ENCODE measurements around the gene RNF19B.

RNF19B gene

DNA sequence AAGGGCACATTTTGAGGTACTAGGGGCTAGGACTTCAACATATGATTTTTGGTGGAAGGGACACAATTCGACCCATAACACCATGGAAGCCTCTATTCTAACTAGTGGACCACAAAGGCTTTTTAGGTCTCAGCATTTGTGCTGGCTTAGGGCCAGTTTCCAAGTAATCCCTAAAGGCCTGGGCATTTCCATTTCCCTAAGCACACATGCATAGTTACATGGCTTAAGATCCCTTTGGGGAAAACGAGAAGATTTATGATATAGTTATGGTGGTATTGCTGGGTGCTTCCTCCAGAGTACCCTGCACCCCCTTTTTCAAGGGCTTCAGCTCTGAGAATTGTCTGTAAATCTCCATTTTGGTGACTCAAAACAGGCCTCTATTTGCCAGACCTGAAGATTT is 35.2 kb downstream of the RNF19B start:
- H3K36me3 ChIP-seq (replicated peaks; ENCODE audit: insufficient read depth, low read length), result no peaks in the 10 kb centered on the region
- H3K9ac ChIP-seq (ENCODE audit: low read length), result no peak overlapping the region
- no peaks in the 10 kb centered on the region for H4K20me1 ChIP-seq (ENCODE audit: insufficient read depth, low read length)
- H2AFZ ChIP-seq (ENCODE audit: low read length), result no peak overlapping the region
- no peaks in the 10 kb centered on the region for H3K79me2 ChIP-seq (ENCODE audit: low read length)
- H3K27me3 ChIP-seq (replicated peaks; ENCODE audit: insufficient read depth, low read length), result peaks cover 12% of the 10 kb centered on the region
- no peaks in the 10 kb centered on the region for H3F3A ChIP-seq (ENCODE audit: insufficient read depth, low read length)
- no peaks in the 10 kb centered on the region for H3K9me2 ChIP-seq (replicated peaks; ENCODE audit: insufficient read depth, low read length)
- no peak overlapping the region for H3K4me3 ChIP-seq (ENCODE audit: low read length)
- TF ChIP-seq EZH2 (optimal IDR thresholded peaks at IDR 0.05; ENCODE audit: low read depth, low read length) (no peak), EZH2phosphoT487 (IDR thresholded peaks at IDR 0.05; ENCODE audit: low read length) (no peak)
- TF ChIP-seq, protein P1, sequence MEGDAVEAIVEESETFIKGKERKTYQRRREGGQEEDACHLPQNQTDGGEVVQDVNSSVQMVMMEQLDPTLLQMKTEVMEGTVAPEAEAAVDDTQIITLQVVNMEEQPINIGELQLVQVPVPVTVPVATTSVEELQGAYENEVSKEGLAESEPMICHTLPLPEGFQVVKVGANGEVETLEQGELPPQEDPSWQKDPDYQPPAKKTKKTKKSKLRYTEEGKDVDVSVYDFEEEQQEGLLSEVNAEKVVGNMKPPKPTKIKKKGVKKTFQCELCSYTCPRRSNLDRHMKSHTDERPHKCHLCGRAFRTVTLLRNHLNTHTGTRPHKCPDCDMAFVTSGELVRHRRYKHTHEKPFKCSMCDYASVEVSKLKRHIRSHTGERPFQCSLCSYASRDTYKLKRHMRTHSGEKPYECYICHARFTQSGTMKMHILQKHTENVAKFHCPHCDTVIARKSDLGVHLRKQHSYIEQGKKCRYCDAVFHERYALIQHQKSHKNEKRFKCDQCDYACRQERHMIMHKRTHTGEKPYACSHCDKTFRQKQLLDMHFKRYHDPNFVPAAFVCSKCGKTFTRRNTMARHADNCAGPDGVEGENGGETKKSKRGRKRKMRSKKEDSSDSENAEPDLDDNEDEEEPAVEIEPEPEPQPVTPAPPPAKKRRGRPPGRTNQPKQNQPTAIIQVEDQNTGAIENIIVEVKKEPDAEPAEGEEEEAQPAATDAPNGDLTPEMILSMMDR (IDR thresholded peaks at IDR 0.05; ENCODE audit: low read length), result no peak
- DNase-seq, result no peak
- no peaks in the 10 kb centered on the region for H3K4me1 ChIP-seq (ENCODE audit: low read length)
- no peak overlapping the region for H3K4me2 ChIP-seq (ENCODE audit: low read depth, low read length)
- H3K9me3 ChIP-seq (replicated peaks; ENCODE audit: insufficient read depth, low read length), result no peaks in the 10 kb centered on the region
- no peak overlapping the region for H3K27ac ChIP-seq (ENCODE audit: low read length)

DNA sequence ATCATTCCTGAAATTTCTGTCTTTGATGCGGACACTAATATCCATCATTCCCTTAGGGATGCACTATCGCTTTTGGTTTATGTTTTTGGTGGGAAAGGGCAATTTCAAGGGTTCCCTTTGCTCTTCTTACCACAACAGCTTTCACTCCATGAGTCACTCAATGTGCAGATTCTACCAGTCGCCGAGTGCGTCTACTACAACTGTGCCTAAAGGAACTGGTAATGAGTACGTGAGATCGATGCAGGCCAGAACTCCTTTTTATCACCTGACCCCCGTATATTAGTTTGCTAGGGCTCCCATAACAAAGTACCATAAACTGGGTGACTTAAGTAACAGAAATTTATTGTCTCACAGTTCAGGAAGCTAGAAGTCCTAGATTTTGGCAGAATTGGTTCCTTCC is 35.9 kb downstream of the RNF19B start:
- H3F3A ChIP-seq (ENCODE audit: insufficient read depth, low read length), result no peaks in the 10 kb centered on the region
- no peaks in the 10 kb centered on the region for H3K4me1 ChIP-seq (ENCODE audit: low read length)
- H3K36me3 ChIP-seq (replicated peaks; ENCODE audit: insufficient read depth, low read length), result no peaks in the 10 kb centered on the region
- no peak overlapping the region for H3K27ac ChIP-seq (ENCODE audit: low read length)
- no peak overlapping the region for H3K9ac ChIP-seq (ENCODE audit: low read length)
- H3K9me3 ChIP-seq (replicated peaks; ENCODE audit: insufficient read depth, low read length), result no peaks in the 10 kb centered on the region
- H3K9me2 ChIP-seq (replicated peaks; ENCODE audit: insufficient read depth, low read length), result no peaks in the 10 kb centered on the region
- H2AFZ ChIP-seq (ENCODE audit: low read length), result no peak overlapping the region
- peaks cover 12% of the 10 kb centered on the region for H3K27me3 ChIP-seq (replicated peaks; ENCODE audit: insufficient read depth, low read length)
- TF ChIP-seq EZH2 (optimal IDR thresholded peaks at IDR 0.05; ENCODE audit: low read depth, low read length) (no peak), EZH2phosphoT487 (IDR thresholded peaks at IDR 0.05; ENCODE audit: low read length) (no peak)
- TF ChIP-seq, protein P1 (IDR thresholded peaks at IDR 0.05; ENCODE audit: low read length), result no peak
- H3K79me2 ChIP-seq (ENCODE audit: low read length), result no peaks in the 10 kb centered on the region
- no peaks in the 10 kb centered on the region for H4K20me1 ChIP-seq (ENCODE audit: insufficient read depth, low read length)
- no peak overlapping the region for H3K4me2 ChIP-seq (ENCODE audit: low read depth, low read length)
- H3K4me3 ChIP-seq (ENCODE audit: low read length), result no peak overlapping the region
- no peak for DNase-seq

DNA sequence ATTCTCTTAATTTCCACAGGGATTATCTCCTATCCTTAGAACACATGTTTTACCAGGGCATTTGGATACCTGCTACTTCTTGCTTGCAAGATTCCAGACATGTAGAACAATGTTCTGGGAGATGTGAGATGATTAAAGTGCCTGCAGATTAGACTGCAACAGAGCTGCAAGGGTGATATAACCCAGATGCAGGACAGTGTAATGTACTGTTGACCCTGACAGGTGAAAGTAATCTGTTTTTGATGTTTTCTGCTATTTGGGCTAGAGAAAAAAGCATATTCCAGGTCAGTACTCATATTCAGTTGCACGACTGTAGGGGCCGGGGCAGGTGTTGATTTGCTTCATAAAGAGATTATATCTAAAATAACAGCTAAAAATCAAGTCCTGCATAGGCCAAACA is 36.3 kb downstream of the RNF19B start:
- no peaks in the 10 kb centered on the region for H3K36me3 ChIP-seq (replicated peaks; ENCODE audit: insufficient read depth, low read length)
- no peaks in the 10 kb centered on the region for H3K79me2 ChIP-seq (ENCODE audit: low read length)
- H3F3A ChIP-seq (ENCODE audit: insufficient read depth, low read length), result no peaks in the 10 kb centered on the region
- H3K4me1 ChIP-seq (ENCODE audit: low read length), result no peaks in the 10 kb centered on the region
- DNase-seq, result no peak
- peaks cover 12% of the 10 kb centered on the region for H3K27me3 ChIP-seq (replicated peaks; ENCODE audit: insufficient read depth, low read length)
- TF ChIP-seq EZH2phosphoT487 (IDR thresholded peaks at IDR 0.05; ENCODE audit: low read length), result no peak
- TF ChIP-seq, protein P1 (IDR thresholded peaks at IDR 0.05; ENCODE audit: low read length), result no peak
- no peak for TF ChIP-seq EZH2 (optimal IDR thresholded peaks at IDR 0.05; ENCODE audit: low read depth, low read length)
- H3K9me2 ChIP-seq (replicated peaks; ENCODE audit: insufficient read depth, low read length), result no peaks in the 10 kb centered on the region
- H3K9ac ChIP-seq (ENCODE audit: low read length), result no peak overlapping the region
- H3K4me2 ChIP-seq (ENCODE audit: low read depth, low read length), result no peak overlapping the region
- no peak overlapping the region for H3K4me3 ChIP-seq (ENCODE audit: low read length)
- H4K20me1 ChIP-seq (ENCODE audit: insufficient read depth, low read length), result no peaks in the 10 kb centered on the region
- no peak overlapping the region for H2AFZ ChIP-seq (ENCODE audit: low read length)
- no peak overlapping the region for H3K27ac ChIP-seq (ENCODE audit: low read length)
- no peaks in the 10 kb centered on the region for H3K9me3 ChIP-seq (replicated peaks; ENCODE audit: insufficient read depth, low read length)

Data from MM.1S (cell line).